Heart left ventricle (tissue), 13 donors: Measurements from ENCODE around the gene LKAAEAR1.

Experiments used
- CTCF ChIP-seq, 12 donors: fragments of 200-600 bp; sonication (generic) in 4 of 12; IDR thresholded peaks; one replicate each; pipeline versions ENCODE4 v1.5.0 to v1.8.0; 2018 to 2022; ENCODE audit warnings: antibody characterized with exemption in 12 of 12, mild to moderate bottlenecking in 5 of 12
- POLR2A ChIP-seq, 2 donors: fragments of 450-650 bp; IDR thresholded peaks; one replicate each; pipeline ENCODE4 v1.6.1; 2017; ENCODE audit warnings: antibody characterized with exemption in 2 of 2, mild to moderate bottlenecking in 2 of 2, moderate library complexity in 2 of 2
- donor health status: ischemic (EF 13 %, LVEDD 7.1; RV severe dilation, severe dysfunction).
- donor health status: DM: no; HTN: yes; CAD: no.
- donor health status: DM: no; HTN: no; CAD: no.
- donor health status: ischemic (EF 25% LVEDD 6.9; RV normal size, moderate dysfunction).
- donor health status: ischemic (EF 25% LVEDD 5.7; RV mildly dilated, moderate dysfunction).
- donor health status: ischemic (EF 35%, LVEDD 5.7; RV mildly dilated, moderate dysfunction).
- donor health status: nonischemic (EF 11% LVEDD 7.7; RV severe dilation, severe dysfunction).
- donor health status: DM: yes; HTN: yes; CAD: no.
- donor health status: PGD.
- donor health status: ischemic (EF 29% LVEDD 5.4; RV normal size, mild dysfunction).
- donor health status: nonischemic (EF 23%, LVEDD 6.1; RV moderate dilation, normal function).

DNA sequence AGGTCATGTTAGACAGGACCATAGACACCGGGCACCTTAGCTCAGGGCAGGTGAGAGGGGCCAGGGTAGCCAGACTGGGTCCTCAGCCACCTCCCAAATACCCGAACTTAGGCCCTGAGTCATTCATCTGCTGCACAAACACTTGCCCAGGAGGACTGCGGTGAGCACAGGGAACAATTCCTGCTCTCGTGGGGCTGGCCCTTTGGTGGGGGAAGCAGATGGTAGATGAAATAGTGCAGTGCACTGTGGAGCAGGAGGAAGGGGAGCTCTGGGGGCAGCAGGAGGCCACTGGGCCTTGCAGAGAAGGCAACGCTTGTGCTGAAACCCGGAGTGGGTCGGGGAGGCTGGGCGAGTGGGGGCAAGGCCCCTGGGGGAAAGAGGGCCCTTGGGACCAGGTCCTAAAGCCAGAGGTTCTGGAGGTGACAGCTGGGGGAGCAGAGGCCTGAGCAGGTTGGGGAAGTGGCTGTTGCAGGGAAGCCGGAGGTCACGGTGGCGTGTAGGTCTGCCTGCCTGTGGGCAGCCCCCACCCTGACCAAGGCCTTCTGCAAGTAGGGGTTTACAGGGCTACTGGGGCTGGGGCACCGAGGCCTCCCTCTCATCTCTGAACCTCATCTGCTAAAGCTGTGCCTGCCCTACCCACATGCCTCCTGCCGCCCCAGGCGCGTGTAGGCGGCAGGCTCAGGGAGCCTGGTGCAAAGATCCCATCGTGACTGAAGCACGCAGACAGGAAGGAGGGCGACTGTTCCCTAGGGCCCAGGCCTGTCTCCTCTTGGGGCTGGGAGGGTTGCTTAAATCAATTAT lies 27.8 kb upstream of the LKAAEAR1 start:
- TF ChIP-seq CTCF (IDR thresholded peaks at IDR 0.05) (no peak), POLR2A (IDR thresholded peaks at IDR 0.05) (no peak)
